Esophagus muscularis mucosa (tissue), 3 donors: ENCODE results near the gene DIAPH1.

Experiments used
- CTCF ChIP-seq, 3 experiments: fragments of 200-600 bp in 2 of 3; fragments of 450-650 bp in 1 of 3; sonication (generic) in 2 of 3; IDR thresholded peaks; one replicate each; pipeline ENCODE4 v1.5.1; 2017 to 2019; ENCODE audit warnings: antibody characterized with exemption in 3 of 3, mild to moderate bottlenecking in 2 of 3, moderate library complexity in 1 of 3
- POLR2AphosphoS5 ChIP-seq, 2 donors: sonication (generic); formaldehyde crosslinking; IDR thresholded peaks; one replicate each; pipeline ENCODE4 v1.6.1; 2017; ENCODE audit warnings: antibody characterized with exemption in 2 of 2

DNA sequence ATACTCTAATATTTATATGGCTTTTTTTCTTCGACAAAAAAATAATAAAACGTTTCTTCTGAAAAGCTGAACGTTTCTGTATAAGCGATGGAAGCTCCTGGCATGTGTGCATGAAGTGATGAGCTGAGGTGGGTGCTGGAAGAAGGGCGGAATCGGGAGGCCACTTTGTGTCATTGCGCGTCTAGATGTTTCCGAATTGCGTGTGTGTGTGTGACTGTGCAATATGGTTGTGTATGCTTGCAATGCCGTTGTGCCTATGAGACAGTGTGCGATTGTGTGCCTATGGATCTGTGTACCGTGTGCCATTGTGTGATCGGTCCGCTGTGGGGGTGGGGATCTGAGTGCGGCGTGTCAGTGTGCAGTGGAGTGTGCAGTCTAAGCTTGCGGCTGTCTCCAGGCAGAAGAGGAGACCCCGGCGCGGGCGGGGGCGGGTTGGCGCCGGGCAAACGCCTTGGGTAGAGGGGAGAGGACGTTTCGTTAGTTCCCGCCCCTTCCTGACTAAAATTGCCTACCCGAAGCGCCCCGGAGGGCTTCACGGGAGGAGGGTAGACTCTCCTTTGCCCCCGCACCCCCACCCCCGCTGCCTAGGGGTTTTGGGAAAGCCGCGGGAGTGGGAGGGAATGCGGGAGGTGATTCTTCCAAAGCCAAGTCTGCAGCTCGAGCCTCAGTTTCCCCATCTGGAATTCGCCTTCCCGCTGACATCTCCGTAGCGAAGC, 105.7 kb downstream of the DIAPH1 start:
- TF ChIP-seq POLR2AphosphoS5 (IDR thresholded peaks at IDR 0.05) = no peak
- TF ChIP-seq CTCF (IDR thresholded peaks at IDR 0.05) = no peak
